ENCODE measurements around the gene TMEM203. TPM values are rescaled to one million over a fixed set of nuclear protein-coding genes. Genes with fewer than 3 reads are reported as not detected.

Gene TMEM203
- total and polyA plus RNA-seq, 2 of the 13 experiments (the other 11 are each of a cell fraction or from before 2014, with no cell fraction given) = 23.4 to 36.7 TPM

GRCh38 chr9:137201205-137201868 is 4.1 kb downstream of the TMEM203 start (continued):
- TF ChIP-seq, protein P1, sequence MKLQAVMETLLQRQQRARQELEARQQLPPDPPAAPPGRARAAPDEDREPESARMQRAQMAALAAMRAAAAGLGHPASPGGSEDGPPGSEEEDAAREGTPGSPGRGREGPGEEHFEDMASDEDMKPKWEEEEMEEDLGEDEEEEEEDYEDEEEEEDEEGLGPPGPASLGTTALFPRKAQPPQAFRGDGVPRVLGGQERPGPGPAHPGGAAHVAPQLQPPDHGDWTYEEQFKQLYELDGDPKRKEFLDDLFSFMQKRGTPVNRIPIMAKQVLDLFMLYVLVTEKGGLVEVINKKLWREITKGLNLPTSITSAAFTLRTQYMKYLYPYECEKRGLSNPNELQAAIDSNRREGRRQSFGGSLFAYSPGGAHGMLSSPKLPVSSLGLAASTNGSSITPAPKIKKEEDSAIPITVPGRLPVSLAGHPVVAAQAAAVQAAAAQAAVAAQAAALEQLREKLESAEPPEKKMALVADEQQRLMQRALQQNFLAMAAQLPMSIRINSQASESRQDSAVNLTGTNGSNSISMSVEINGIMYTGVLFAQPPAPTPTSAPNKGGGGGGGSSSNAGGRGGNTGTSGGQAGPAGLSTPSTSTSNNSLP (IDR thresholded peaks at IDR 0.05; ENCODE audit: low read depth, low read length) = no peak
- TF ChIP-seq KDM5A (IDR thresholded peaks at IDR 0.05; ENCODE audit: borderline replicate concordance, low read length) (no peak), NFE2L2 (IDR thresholded peaks at IDR 0.05; ENCODE audit: low read length) (no peak), TBX2 (CRISPR knock-in tag; IDR thresholded peaks at IDR 0.05; ENCODE audit: borderline replicate concordance) (peak; percentile 13; the same call in 1 of the 2 replicates), ZNF207 (IDR thresholded peaks at IDR 0.05; ENCODE audit: borderline replicate concordance) (no peak), PCBP2 (optimal IDR thresholded peaks at IDR 0.05; ENCODE audit: low read depth, low read length, poor library complexity, severe bottlenecking) (no peak), CCAR2 (optimal IDR thresholded peaks at IDR 0.05; ENCODE audit: low read depth, low read length) (no peak), PCBP1 (IDR thresholded peaks at IDR 0.05; ENCODE audit: borderline replicate concordance, low read depth, low read length) (no peak), HNRNPL (IDR thresholded peaks at IDR 0.05; ENCODE audit: low read depth, low read length) (0 out of 2 replicates have a peak, but pooled peaks have one; percentile 0), ZNF354B (CRISPR knock-in tag; IDR thresholded peaks at IDR 0.05) (no peak; the same call in 1 of the 2 replicates), GZF1 (CRISPR knock-in tag; IDR thresholded peaks at IDR 0.05) (no peak), CCDC6 (CRISPR knock-in tag; IDR thresholded peaks at IDR 0.05) (no peak), MBD4 (IDR thresholded peaks at IDR 0.05; ENCODE audit: borderline replicate concordance, low read length) (no peak)
- TF ChIP-seq, protein P2, sequence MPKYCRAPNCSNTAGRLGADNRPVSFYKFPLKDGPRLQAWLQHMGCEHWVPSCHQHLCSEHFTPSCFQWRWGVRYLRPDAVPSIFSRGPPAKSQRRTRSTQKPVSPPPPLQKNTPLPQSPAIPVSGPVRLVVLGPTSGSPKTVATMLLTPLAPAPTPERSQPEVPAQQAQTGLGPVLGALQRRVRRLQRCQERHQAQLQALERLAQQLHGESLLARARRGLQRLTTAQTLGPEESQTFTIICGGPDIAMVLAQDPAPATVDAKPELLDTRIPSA (CRISPR knock-in tag; IDR thresholded peaks at IDR 0.05; ENCODE audit: borderline replicate concordance) = no peak
- TF ChIP-seq, protein P3, sequence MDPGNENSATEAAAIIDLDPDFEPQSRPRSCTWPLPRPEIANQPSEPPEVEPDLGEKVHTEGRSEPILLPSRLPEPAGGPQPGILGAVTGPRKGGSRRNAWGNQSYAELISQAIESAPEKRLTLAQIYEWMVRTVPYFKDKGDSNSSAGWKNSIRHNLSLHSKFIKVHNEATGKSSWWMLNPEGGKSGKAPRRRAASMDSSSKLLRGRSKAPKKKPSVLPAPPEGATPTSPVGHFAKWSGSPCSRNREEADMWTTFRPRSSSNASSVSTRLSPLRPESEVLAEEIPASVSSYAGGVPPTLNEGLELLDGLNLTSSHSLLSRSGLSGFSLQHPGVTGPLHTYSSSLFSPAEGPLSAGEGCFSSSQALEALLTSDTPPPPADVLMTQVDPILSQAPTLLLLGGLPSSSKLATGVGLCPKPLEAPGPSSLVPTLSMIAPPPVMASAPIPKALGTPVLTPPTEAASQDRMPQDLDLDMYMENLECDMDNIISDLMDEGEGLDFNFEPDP (CRISPR knock-in tag; conservative IDR thresholded peaks at IDR 0.05) = no peak
- TF ChIP-seq, protein P4, sequence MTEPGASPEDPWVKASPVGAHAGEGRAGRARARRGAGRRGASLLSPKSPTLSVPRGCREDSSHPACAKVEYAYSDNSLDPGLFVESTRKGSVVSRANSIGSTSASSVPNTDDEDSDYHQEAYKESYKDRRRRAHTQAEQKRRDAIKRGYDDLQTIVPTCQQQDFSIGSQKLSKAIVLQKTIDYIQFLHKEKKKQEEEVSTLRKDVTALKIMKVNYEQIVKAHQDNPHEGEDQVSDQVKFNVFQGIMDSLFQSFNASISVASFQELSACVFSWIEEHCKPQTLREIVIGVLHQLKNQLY (CRISPR knock-in tag; IDR thresholded peaks at IDR 0.05) = no peak
- TF ChIP-seq, protein P5, sequence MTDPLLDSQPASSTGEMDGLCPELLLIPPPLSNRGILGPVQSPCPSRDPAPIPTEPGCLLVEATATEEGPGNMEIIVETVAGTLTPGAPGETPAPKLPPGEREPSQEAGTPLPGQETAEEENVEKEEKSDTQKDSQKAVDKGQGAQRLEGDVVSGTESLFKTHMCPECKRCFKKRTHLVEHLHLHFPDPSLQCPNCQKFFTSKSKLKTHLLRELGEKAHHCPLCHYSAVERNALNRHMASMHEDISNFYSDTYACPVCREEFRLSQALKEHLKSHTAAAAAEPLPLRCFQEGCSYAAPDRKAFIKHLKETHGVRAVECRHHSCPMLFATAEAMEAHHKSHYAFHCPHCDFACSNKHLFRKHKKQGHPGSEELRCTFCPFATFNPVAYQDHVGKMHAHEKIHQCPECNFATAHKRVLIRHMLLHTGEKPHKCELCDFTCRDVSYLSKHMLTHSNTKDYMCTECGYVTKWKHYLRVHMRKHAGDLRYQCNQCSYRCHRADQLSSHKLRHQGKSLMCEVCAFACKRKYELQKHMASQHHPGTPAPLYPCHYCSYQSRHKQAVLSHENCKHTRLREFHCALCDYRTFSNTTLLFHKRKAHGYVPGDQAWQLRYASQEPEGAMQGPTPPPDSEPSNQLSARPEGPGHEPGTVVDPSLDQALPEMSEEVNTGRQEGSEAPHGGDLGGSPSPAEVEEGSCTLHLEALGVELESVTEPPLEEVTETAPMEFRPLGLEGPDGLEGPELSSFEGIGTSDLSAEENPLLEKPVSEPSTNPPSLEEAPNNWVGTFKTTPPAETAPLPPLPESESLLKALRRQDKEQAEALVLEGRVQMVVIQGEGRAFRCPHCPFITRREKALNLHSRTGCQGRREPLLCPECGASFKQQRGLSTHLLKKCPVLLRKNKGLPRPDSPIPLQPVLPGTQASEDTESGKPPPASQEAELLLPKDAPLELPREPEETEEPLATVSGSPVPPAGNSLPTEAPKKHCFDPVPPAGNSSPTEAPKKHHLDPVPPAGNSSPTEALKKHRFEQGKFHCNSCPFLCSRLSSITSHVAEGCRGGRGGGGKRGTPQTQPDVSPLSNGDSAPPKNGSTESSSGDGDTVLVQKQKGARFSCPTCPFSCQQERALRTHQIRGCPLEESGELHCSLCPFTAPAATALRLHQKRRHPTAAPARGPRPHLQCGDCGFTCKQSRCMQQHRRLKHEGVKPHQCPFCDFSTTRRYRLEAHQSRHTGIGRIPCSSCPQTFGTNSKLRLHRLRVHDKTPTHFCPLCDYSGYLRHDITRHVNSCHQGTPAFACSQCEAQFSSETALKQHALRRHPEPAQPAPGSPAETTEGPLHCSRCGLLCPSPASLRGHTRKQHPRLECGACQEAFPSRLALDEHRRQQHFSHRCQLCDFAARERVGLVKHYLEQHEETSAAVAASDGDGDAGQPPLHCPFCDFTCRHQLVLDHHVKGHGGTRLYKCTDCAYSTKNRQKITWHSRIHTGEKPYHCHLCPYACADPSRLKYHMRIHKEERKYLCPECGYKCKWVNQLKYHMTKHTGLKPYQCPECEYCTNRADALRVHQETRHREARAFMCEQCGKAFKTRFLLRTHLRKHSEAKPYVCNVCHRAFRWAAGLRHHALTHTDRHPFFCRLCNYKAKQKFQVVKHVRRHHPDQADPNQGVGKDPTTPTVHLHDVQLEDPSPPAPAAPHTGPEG (CRISPR knock-in tag; IDR thresholded peaks at IDR 0.05) = no peak; the same call in 1 of the 2 replicates
